Glomerular endothelial cell (primary cell): Measurements from ENCODE around the gene LRP1B. TPM values are rescaled to one million over a fixed set of nuclear protein-coding genes. Genes with fewer than 3 reads are reported as not detected.
A peak's percentile ranks its signal among the peaks of the same experiment; 100 is the strongest.

Source experiments
- DNase-seq: peaks from one replicate; pipeline ENCODE4 v3.0.0-alpha.2; 2011; ENCODE audit warnings: low read depth, low spot score; ENCODE audit errors: extremely low read depth
- total RNA-seq: library from RNA; depleted of rRNA; stranded (reverse); fragments of >200 nt; gene quantifications from 2 replicates; pipeline ENCODE4 v1.2.3, GENCODE V29; 2015

The LRP1B gene
- total RNA-seq, 1 donor from 2014 or later: not detected

- no peak for DNase-seq
Measured at GRCh38 chr2:140775411-140775810, 1355.4 kb downstream of the LRP1B start.

- no peak for DNase-seq
Measured at GRCh38 chr2:140770645-140771044, 1360.2 kb downstream of the LRP1B start.

- DNase-seq: no peak
Measured at GRCh38 chr2:140761807-140762206, 1369.0 kb downstream of the LRP1B start.

GRCh38 chr2:140759426-140760156 is 1371.2 kb downstream of the LRP1B start:
- no peak for DNase-seq

- DNase-seq: no peak
Measured at GRCh38 chr2:140747665-140748064, 1383.2 kb downstream of the LRP1B start.

- DNase-seq: no peak
Measured at GRCh38 chr2:140747090-140747489, 1383.7 kb downstream of the LRP1B start.

- DNase-seq: no peak
Measured at GRCh38 chr2:140744379-140744778, 1386.4 kb downstream of the LRP1B start.

- no peak for DNase-seq
Measured at GRCh38 chr2:140737006-140737405, 1393.8 kb downstream of the LRP1B start.

GRCh38 chr2:140734992-140735391 is 1395.8 kb downstream of the LRP1B start:
- no peak for DNase-seq

- no peak for DNase-seq
Measured at GRCh38 chr2:140718999-140719398, 1411.8 kb downstream of the LRP1B start.

- DNase-seq: no peak
Measured at GRCh38 chr2:140717481-140717880, 1413.3 kb downstream of the LRP1B start.

- no peak for DNase-seq
Measured at GRCh38 chr2:140714586-140714985, 1416.2 kb downstream of the LRP1B start.

- DNase-seq: no peak
Measured at GRCh38 chr2:140711867-140712266, 1418.9 kb downstream of the LRP1B start.

- DNase-seq: no peak
Measured at GRCh38 chr2:140701726-140702125, 1429.1 kb downstream of the LRP1B start.

GRCh38 chr2:140698636-140699035 is 1432.2 kb downstream of the LRP1B start:
- DNase-seq: no peak

GRCh38 chr2:140696449-140696848 is 1434.4 kb downstream of the LRP1B start:
- DNase-seq: no peak

- DNase-seq: peak; percentile 20
Measured at GRCh38 chr2:140695155-140695554, 1435.7 kb downstream of the LRP1B start.

- DNase-seq: no peak
Measured at GRCh38 chr2:140687825-140688224, 1443.0 kb downstream of the LRP1B start.

- no peak for DNase-seq
Measured at GRCh38 chr2:140683658-140684057, 1447.2 kb downstream of the LRP1B start.

GRCh38 chr2:140680862-140681261 is 1450.0 kb downstream of the LRP1B start:
- no peak for DNase-seq

GRCh38 chr2:140679752-140680151 is 1451.1 kb downstream of the LRP1B start:
- no peak for DNase-seq

GRCh38 chr2:140669911-140670310 is 1460.9 kb downstream of the LRP1B start:
- DNase-seq: no peak

- no peak for DNase-seq
Measured at GRCh38 chr2:140667203-140667602, 1463.6 kb downstream of the LRP1B start.
